Thyroid gland (tissue), 4 donors: ENCODE measurements around the gene KIF13A.

Experiments used
- POLR2A ChIP-seq, 2 donors: fragments of 450-650 bp; IDR thresholded peaks; one replicate each; pipeline ENCODE4 v1.6.1; 2017; ENCODE audit warnings: antibody characterized with exemption in 2 of 2, mild to moderate bottlenecking in 2 of 2, moderate library complexity in 1 of 2
- TF ChIP-seq, protein P1 (sequence below), 6 experiments: fragments of 200-600 bp in 3 of 6; fragments of 450-650 bp in 3 of 6; sonication (generic) in 3 of 6; IDR thresholded peaks; one replicate each; pipeline ENCODE4 v1.5.1; 2016 to 2019; ENCODE audit warnings: antibody characterized with exemption in 6 of 6, mild to moderate bottlenecking in 2 of 6, inconsistent platforms in 1 of 6, moderate library complexity in 1 of 6

DNA sequence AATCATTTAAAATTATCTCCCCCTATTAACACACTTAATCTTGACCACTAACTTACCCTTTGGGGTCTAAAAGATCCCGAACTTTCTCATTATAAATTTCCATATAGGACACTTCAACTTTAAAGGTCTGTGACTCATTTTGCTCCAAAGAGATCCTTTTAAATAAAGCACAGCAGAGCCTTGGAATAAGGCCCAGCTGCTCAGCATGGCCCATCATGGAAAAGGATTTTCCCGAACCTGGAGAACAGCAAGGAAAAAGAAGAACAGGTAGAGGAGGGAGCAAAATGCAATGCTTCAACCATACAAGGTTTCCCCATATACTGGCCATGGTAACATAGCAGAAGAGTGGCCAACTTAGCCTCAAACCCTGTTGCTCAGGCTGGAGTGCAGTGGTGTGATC, 132.1 kb downstream of the KIF13A start:
- TF ChIP-seq, protein P1, sequence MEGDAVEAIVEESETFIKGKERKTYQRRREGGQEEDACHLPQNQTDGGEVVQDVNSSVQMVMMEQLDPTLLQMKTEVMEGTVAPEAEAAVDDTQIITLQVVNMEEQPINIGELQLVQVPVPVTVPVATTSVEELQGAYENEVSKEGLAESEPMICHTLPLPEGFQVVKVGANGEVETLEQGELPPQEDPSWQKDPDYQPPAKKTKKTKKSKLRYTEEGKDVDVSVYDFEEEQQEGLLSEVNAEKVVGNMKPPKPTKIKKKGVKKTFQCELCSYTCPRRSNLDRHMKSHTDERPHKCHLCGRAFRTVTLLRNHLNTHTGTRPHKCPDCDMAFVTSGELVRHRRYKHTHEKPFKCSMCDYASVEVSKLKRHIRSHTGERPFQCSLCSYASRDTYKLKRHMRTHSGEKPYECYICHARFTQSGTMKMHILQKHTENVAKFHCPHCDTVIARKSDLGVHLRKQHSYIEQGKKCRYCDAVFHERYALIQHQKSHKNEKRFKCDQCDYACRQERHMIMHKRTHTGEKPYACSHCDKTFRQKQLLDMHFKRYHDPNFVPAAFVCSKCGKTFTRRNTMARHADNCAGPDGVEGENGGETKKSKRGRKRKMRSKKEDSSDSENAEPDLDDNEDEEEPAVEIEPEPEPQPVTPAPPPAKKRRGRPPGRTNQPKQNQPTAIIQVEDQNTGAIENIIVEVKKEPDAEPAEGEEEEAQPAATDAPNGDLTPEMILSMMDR (IDR thresholded peaks at IDR 0.05) = no peak
- TF ChIP-seq POLR2A (IDR thresholded peaks at IDR 0.05) = no peak
